ENCODE results near the gene NTM.

DNA sequence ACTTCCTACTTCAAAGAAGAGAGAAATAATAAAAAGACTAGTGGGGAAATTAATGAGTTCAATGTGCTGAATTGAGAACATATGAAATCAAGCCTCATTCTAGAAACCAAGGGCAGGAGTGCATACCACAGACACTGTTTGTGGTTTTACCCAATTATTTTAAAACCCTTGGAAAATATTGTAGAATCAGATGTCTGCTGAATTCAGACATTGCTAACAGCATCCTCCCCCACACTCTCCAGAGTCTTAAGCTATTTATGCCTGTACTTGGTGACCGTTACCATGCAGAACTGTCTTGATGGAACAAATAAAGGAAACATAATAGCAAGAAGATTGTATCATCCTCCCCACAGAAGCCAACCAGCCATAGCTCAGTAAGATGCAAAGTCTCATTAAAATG lies 850.1 kb downstream of the NTM start:
- TF ChIP-seq, protein P1, sequence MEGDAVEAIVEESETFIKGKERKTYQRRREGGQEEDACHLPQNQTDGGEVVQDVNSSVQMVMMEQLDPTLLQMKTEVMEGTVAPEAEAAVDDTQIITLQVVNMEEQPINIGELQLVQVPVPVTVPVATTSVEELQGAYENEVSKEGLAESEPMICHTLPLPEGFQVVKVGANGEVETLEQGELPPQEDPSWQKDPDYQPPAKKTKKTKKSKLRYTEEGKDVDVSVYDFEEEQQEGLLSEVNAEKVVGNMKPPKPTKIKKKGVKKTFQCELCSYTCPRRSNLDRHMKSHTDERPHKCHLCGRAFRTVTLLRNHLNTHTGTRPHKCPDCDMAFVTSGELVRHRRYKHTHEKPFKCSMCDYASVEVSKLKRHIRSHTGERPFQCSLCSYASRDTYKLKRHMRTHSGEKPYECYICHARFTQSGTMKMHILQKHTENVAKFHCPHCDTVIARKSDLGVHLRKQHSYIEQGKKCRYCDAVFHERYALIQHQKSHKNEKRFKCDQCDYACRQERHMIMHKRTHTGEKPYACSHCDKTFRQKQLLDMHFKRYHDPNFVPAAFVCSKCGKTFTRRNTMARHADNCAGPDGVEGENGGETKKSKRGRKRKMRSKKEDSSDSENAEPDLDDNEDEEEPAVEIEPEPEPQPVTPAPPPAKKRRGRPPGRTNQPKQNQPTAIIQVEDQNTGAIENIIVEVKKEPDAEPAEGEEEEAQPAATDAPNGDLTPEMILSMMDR (IDR thresholded peaks at IDR 0.05; ENCODE audit: low read depth, low read length, poor library complexity, severe bottlenecking): no peak
- no peak for TF ChIP-seq EZH2phosphoT487 (IDR thresholded peaks at IDR 0.05; ENCODE audit: borderline replicate concordance, low read length)
